H1 (cell line): ENCODE measurements around the gene OASL. TPM values are rescaled to one million over a fixed set of nuclear protein-coding genes. Genes with fewer than 3 reads are reported as not detected.

Experiments
- CTCF ChIA-PET: fragments of 300-600 bp; sonication (Branson Sonifier 250); formaldehyde crosslinking; loops from one replicate; lab custom pipeline; 2021; ENCODE audit not compliant: partially characterized antibody; lab: Charles Lee
- POLR2A ChIA-PET: fragments of 300-600 bp; sonication (Branson Sonifier 250); formaldehyde crosslinking; loops from one replicate; lab custom pipeline; 2021; ENCODE audit warnings: inconsistent platforms; ENCODE audit not compliant: partially characterized antibody; lab: Charles Lee
- DNase-seq, 2 experiments: peaks; one replicate each; pipeline versions ENCODE4 v3.0.0 to v3.0.0-alpha.2; 2010 to 2022; ENCODE audit warnings: low spot score in 2 of 2, low read depth in 1 of 2, mixed read lengths in 1 of 2
- FAIRE-seq: peaks from 2 replicates; lab custom pipeline; 2011; peaks lifted over from hg19 to GRCh38; lab: Jason Lieb, UNC
- H2AFZ ChIP-seq: 2 replicates; pipeline ENCODE4 v1.8.1; 2012; ENCODE audit warnings: low read length, inconsistent platforms
- H2AK5ac ChIP-seq: 2 replicates; pipeline ENCODE4 v1.6.1; 2013; ENCODE audit warnings: low read depth, low read length
- H2BK120ac ChIP-seq: replicated peaks from 2 replicates; pipeline ENCODE3; 2013; ENCODE audit warnings: low read depth, low read length, inconsistent platforms
- H2BK12ac ChIP-seq: 2 replicates; pipeline ENCODE4 v1.6.1; 2013; ENCODE audit warnings: low read depth, low read length
- H2BK15ac ChIP-seq: 2 replicates; pipeline ENCODE4 v1.6.1; 2013; ENCODE audit warnings: low read length
- H2BK20ac ChIP-seq: 2 replicates; pipeline ENCODE4 v1.6.1; 2013; ENCODE audit warnings: low read length
- H2BK5ac ChIP-seq: 2 replicates; pipeline ENCODE4 v1.6.1; 2013; ENCODE audit warnings: low read depth, low read length
- H3K14ac ChIP-seq: 2 replicates; pipeline ENCODE4 v1.6.1; 2013; ENCODE audit warnings: inconsistent platforms; ENCODE audit not compliant: insufficient read length
- H3K18ac ChIP-seq: 2 replicates; pipeline ENCODE4 v1.6.1; 2013; ENCODE audit warnings: low read length; ENCODE audit errors: extremely low read depth
- H3K23ac ChIP-seq: 2 replicates; pipeline ENCODE4 v1.6.1; 2013; ENCODE audit warnings: inconsistent platforms; ENCODE audit not compliant: insufficient read length
- H3K23me2 ChIP-seq: 2 replicates; pipeline ENCODE4 v1.6.1; 2013; ENCODE audit warnings: low read depth, low read length
- H3K27ac ChIP-seq: 2 replicates; pipeline ENCODE4 v1.6.1; 2011; ENCODE audit warnings: low read depth, low read length, inconsistent platforms
- H3K27me3 ChIP-seq, 4 experiments: replicated peaks in 1 of 4; 1 replicate in 1 of 4; 2 replicates in 3 of 4; pipeline versions ENCODE4 v1.6.1 to v1.8.1; 2011 to 2013; ENCODE audit warnings: low read length in 3 of 4, mild to moderate bottlenecking in 3 of 4, inconsistent platforms in 2 of 4, mixed read lengths in 2 of 4, moderate library complexity in 1 of 4; ENCODE audit not compliant: control insufficient read depth in 3 of 4, insufficient read depth in 3 of 4; ENCODE audit errors: extremely low read depth in 1 of 4
- H3K36me3 ChIP-seq, 4 experiments: 2 replicates each; pipeline versions ENCODE4 v1.6.1 to v1.8.1; 2011 to 2013; ENCODE audit warnings: mild to moderate bottlenecking in 4 of 4, low read length in 3 of 4, moderate library complexity in 2 of 4, control low read depth in 1 of 4, inconsistent platforms in 1 of 4; ENCODE audit not compliant: insufficient read depth in 4 of 4, control insufficient read depth in 2 of 4
- H3K4ac ChIP-seq: replicated peaks from 2 replicates; pipeline ENCODE3; 2013; ENCODE audit warnings: low read length, low read depth, mixed read lengths, inconsistent platforms; ENCODE audit not compliant: insufficient read length
- H3K4me1 ChIP-seq, 4 experiments: replicated peaks in 1 of 4; 1 replicate in 1 of 4; 2 replicates in 3 of 4; pipeline versions ENCODE4 v1.6.1 to v1.8.1; 2011 to 2013; ENCODE audit warnings: low read length in 3 of 4, inconsistent platforms in 2 of 4, mixed read lengths in 1 of 4; ENCODE audit not compliant: insufficient read depth in 4 of 4, control insufficient read depth in 3 of 4
- H3K4me2 ChIP-seq, 2 experiments: 2 replicates each; pipeline versions ENCODE4 v1.6.1 to v1.8.1; 2011 to 2013; ENCODE audit warnings: low read depth in 2 of 2, low read length in 2 of 2, control low read depth in 1 of 2, inconsistent platforms in 1 of 2, mild to moderate bottlenecking in 1 of 2; ENCODE audit not compliant: insufficient read depth in 1 of 2
- H3K4me3 ChIP-seq, 4 experiments: fragments of 200-600, 300-600 bp in 1 of 4; sonication (generic), shearing (Covaris generic), sonication (Bioruptor Twin) in 1 of 4; 2 replicates each; pipeline versions ENCODE4 v1.5.1 to v1.8.1; 2011 to 2016; ENCODE audit warnings: low read length in 4 of 4, low read depth in 3 of 4, control low read depth in 2 of 4, inconsistent platforms in 2 of 4, mild to moderate bottlenecking in 2 of 4, mixed read lengths in 1 of 4, moderate library complexity in 1 of 4; ENCODE audit not compliant: insufficient read depth in 2 of 4; ENCODE audit errors: extremely low read depth in 1 of 4
- H3K56ac ChIP-seq: replicated peaks from 2 replicates; pipeline ENCODE3; 2013; ENCODE audit warnings: low read depth, mild to moderate bottlenecking, mixed read lengths, low read length, inconsistent platforms; ENCODE audit not compliant: insufficient read length
- H3K79me1 ChIP-seq: 2 replicates; pipeline ENCODE4 v1.6.1; 2013; ENCODE audit warnings: low read depth, low read length, control low read depth
- H3K79me2 ChIP-seq, 2 experiments: 2 replicates each; pipeline versions ENCODE4 v1.6.1 to v1.8.1; 2012 to 2013; ENCODE audit warnings: low read length in 2 of 2, mild to moderate bottlenecking in 2 of 2, inconsistent platforms in 1 of 2; ENCODE audit not compliant: insufficient read depth in 2 of 2, control insufficient read depth in 1 of 2
- H3K9ac ChIP-seq, 4 experiments: replicated peaks in 1 of 4; 1 replicate in 1 of 4; 2 replicates in 3 of 4; pipeline versions ENCODE4 v1.6.1 to v1.8.1; 2011 to 2013; ENCODE audit warnings: low read depth in 3 of 4, low read length in 3 of 4, control low read depth in 2 of 4, mild to moderate bottlenecking in 2 of 4, moderate library complexity in 2 of 4, inconsistent platforms in 1 of 4; ENCODE audit errors: extremely low read depth in 1 of 4
- H3K9me3 ChIP-seq, 2 experiments: 2 replicates each; pipeline versions ENCODE4 v1.6.1 to v1.8.1; 2012 to 2013; ENCODE audit warnings: mild to moderate bottlenecking in 2 of 2, moderate library complexity in 2 of 2, control low read depth in 1 of 2, inconsistent platforms in 1 of 2, low read depth in 1 of 2, low read length in 1 of 2, mixed read lengths in 1 of 2; ENCODE audit not compliant: insufficient read depth in 2 of 2
- H4K20me1 ChIP-seq, 2 experiments: replicated peaks in 1 of 2; 2 replicates each; pipeline versions ENCODE3 to v1.8.1; 2011 to 2013; ENCODE audit warnings: inconsistent platforms in 2 of 2, low read length in 2 of 2, mild to moderate bottlenecking in 1 of 2; ENCODE audit not compliant: insufficient read depth in 2 of 2, control insufficient read depth in 1 of 2
- H4K5ac ChIP-seq: 2 replicates; pipeline ENCODE4 v1.6.1; 2013; ENCODE audit warnings: low read length, low read depth, mixed read lengths, inconsistent platforms; ENCODE audit not compliant: insufficient read length
- H4K8ac ChIP-seq: 2 replicates; pipeline ENCODE4 v1.8.0; 2013; ENCODE audit warnings: mild to moderate bottlenecking, moderate library complexity, low read length, inconsistent platforms; ENCODE audit not compliant: insufficient read depth; ENCODE audit errors: extremely low read depth
- H4K91ac ChIP-seq: replicated peaks from 2 replicates; pipeline ENCODE3; 2013; ENCODE audit warnings: low read length, mixed read lengths, inconsistent platforms; ENCODE audit not compliant: insufficient read length
- CBX8 ChIP-seq: fragments of 300-800, 300-1000 bp; sonication (generic); IDR thresholded peaks from 2 replicates; pipeline ENCODE4 v1.7.1; 2016; ENCODE audit warnings: low read depth, low read length, borderline replicate concordance
- GTF2F1 ChIP-seq: IDR thresholded peaks from 2 replicates; pipeline ENCODE4 v1.6.1; 2012; ENCODE audit warnings: low read depth, low read length, improper control_type of control experiment, borderline replicate concordance
- SIN3A ChIP-seq, 2 experiments: IDR thresholded peaks in 1 of 2; conservative IDR thresholded peaks in 1 of 2; 2 replicates each; pipeline ENCODE4 v1.6.1; 2011 to 2012; ENCODE audit warnings: low read length in 2 of 2, improper control_type of control experiment in 1 of 2, low read depth in 1 of 2, mild to moderate bottlenecking in 1 of 2
- TEAD4 ChIP-seq: IDR thresholded peaks from 2 replicates; pipeline ENCODE4 v1.6.1; 2012; ENCODE audit warnings: low read depth, low read length, inconsistent platforms, mixed read lengths
- WGBS, 2 experiments: shearing (Covaris generic) in 1 of 2; methylation state at CpG; one replicate each; pipeline versions ENCODE4 v1.1.6 to v1.1.7; 2013 to 2015; ENCODE audit warnings: low lambda C conversion rate in 2 of 2, mixed read lengths in 2 of 2, inconsistent platforms in 1 of 2, low coverage in 1 of 2, missing lambda C conversion rate in 1 of 2; ENCODE audit not compliant: insufficient replicate concordance in 2 of 2, insufficient coverage in 1 of 2, insufficient read length in 1 of 2; ENCODE audit errors: extremely low coverage in 1 of 2, missing lambda C conversion rate in 1 of 2; 5-methylcytosine and 5-hydroxymethylcytosine counted together
- polyA plus RNA-seq, 7 experiments: library from polyadenylated mRNA; depleted of rRNA in 3 of 7; stranded (reverse) in 5 of 7; unstranded in 2 of 7; fragments of >200 nt in 5 of 7; fragments of 200-250 nt in 2 of 7; gene quantifications; 1 replicate in 5 of 7; 2 replicates in 1 of 7; 4 replicates in 1 of 7; pipeline versions ENCODE4 v1.2.1 to v1.2.3, GENCODE V29; 2011 to 2013; ENCODE audit warnings: missing spikeins in 2 of 7, mixed read lengths in 2 of 7
- total RNA-seq: library from RNA; stranded (reverse); fragmentation: NEBNext Ultra II Directional; extraction: Animal tissue kit (Norgen Biotek cat#: 25700); gene quantifications from 2 replicates; pipeline ENCODE4 v1.2.1, GENCODE V29; 2021

OASL gene
- total and polyA plus RNA-seq, 2 of the 8 experiments (the other 6 are each of a cell fraction or from before 2014, with no cell fraction given), result not detected

GRCh38 chr12:120980800-120981368 lies 58.2 kb downstream of the OASL start:
- no peaks in the 10 kb centered on the region for H3K79me1 ChIP-seq
- H3K56ac ChIP-seq, result no peak overlapping the region
- H2BK5ac ChIP-seq, result no peak overlapping the region
- H4K8ac ChIP-seq, result no peak overlapping the region
- no peak for TF ChIP-seq CBX8
- TF ChIP-seq SIN3A (conservative IDR thresholded peaks at IDR 0.05 in 1 of 2, IDR thresholded peaks at IDR 0.05 in 1 of 2; ENCODE audit: low read depth in 1 of 2, low read length in 2 of 2), result no peak
- TF ChIP-seq TEAD4, result no peak
- TF ChIP-seq GTF2F1, result no peak
- H3K9me3 ChIP-seq, result no peaks in the 10 kb centered on the region
- no peak overlapping the region for H2BK15ac ChIP-seq
- no peak overlapping the region; a peak in 1 of 7 replicates for H3K9ac ChIP-seq
- H3K27me3 ChIP-seq, result no peaks in the 10 kb centered on the region
- no peak overlapping the region for H3K23ac ChIP-seq
- H3K36me3 ChIP-seq, result no peaks in the 10 kb centered on the region
- no peak overlapping the region for H2BK12ac ChIP-seq
- 0 out of 2 replicates have a peak overlapping the region, but pooled peaks have one; percentile 48 for H2BK20ac ChIP-seq
- no peak overlapping the region for H3K4me3 ChIP-seq
- H3K23me2 ChIP-seq, result peaks cover 2% of the 10 kb centered on the region; the same call in 1 of the 2 replicates
- DNase-seq (no peak), FAIRE-seq (no peak)
- no peak overlapping the region for H4K91ac ChIP-seq
- no peak overlapping the region for H2AFZ ChIP-seq
- H2AK5ac ChIP-seq, result no peak overlapping the region
- H3K14ac ChIP-seq, result no peak overlapping the region
- ChIA-PET CTCF (interaction anchor here (0.6 to 2.3 kb wide), 7 partner anchors 10 to 332 kb away, joined by 3 to 26 read pairs (median 4); no protein-coding TSS in a partner anchor), POLR2A (interaction anchor here (1.4 to 2.2 kb wide), 3 partner anchors 11 to 22 kb away, joined by 3 to 8 read pairs (median 5); no protein-coding TSS in a partner anchor)
- 0 out of 4 replicates have a peak overlapping the region, but pooled peaks of 1 of the 2 experiments have one; percentile 28 for H3K4me2 ChIP-seq
- no peaks in the 10 kb centered on the region for H4K20me1 ChIP-seq
- no peak overlapping the region for H2BK120ac ChIP-seq
- H3K79me2 ChIP-seq, result no peaks in the 10 kb centered on the region
- no peak overlapping the region for H3K27ac ChIP-seq
- peaks cover 0 to 11% (median 1%) of the 10 kb centered on the region in 4 experiments; a peak in 4 of 7 replicates for H3K4me1 ChIP-seq
- H3K4ac ChIP-seq, result no peak overlapping the region
- no peak overlapping the region; the same call in 1 of the 2 replicates for H3K18ac ChIP-seq
- no peak overlapping the region for H4K5ac ChIP-seq
- WGBS, 2 experiments, result 73% methylated on average over 13 of the region's 13 CpGs; no CpG with 5 or more reads in 1 of the 2 experiments
